Transverse colon (tissue), 4 donors: ENCODE data around the gene TMOD1.

ENCODE experiments used
- CTCF ChIP-seq, 5 experiments: fragments of 200-600 bp in 3 of 5; fragments of 450-650 bp in 2 of 5; sonication (generic) in 3 of 5; IDR thresholded peaks; 1 replicate in 2 of 5; 2 replicates in 3 of 5; pipeline ENCODE4 v1.5.1; 2016 to 2017; ENCODE audit warnings: antibody characterized with exemption in 5 of 5, inconsistent platforms in 3 of 5, mild to moderate bottlenecking in 2 of 5, moderate library complexity in 1 of 5
- POLR2AphosphoS5 ChIP-seq, 3 donors: sonication (generic); formaldehyde crosslinking; IDR thresholded peaks; one replicate each; pipeline ENCODE4 v1.6.1; 2016; ENCODE audit warnings: antibody characterized with exemption in 3 of 3

- TF ChIP-seq CTCF (IDR thresholded peaks at IDR 0.05) = no peak
- no peak for TF ChIP-seq POLR2AphosphoS5 (IDR thresholded peaks at IDR 0.05)
These were observed 35.0 kb downstream of the TMOD1 start for GRCh38 chr9:97536480-97536879.
